T-helper 1 cell treated with Interleukin-12 subunit alpha and Interleukin-12 subunit beta and Interleukin-4 antibody, amounts not matched to agents 30 ng/mL and 1 ng/mL, for 36 hours (primary cell): ENCODE measurements around the gene ACSF2. TPM values are rescaled to one million over a fixed set of nuclear protein-coding genes. Genes with fewer than 3 reads are reported as not detected.

Experiments used
- intact Hi-C: fragments of 100-400 bp; cut with micrococcal nuclease; formaldehyde crosslinking; loops from one replicate; pipeline ENCODE4 v1.15.1; 2024
- total RNA-seq: library from RNA; stranded (reverse); gene quantifications from 2 replicates; pipeline ENCODE4 v1.2.3, GENCODE V29; 2022

The ACSF2 gene
- total RNA-seq, 1 donor from 2014 or later: 18.6 TPM

DNA sequence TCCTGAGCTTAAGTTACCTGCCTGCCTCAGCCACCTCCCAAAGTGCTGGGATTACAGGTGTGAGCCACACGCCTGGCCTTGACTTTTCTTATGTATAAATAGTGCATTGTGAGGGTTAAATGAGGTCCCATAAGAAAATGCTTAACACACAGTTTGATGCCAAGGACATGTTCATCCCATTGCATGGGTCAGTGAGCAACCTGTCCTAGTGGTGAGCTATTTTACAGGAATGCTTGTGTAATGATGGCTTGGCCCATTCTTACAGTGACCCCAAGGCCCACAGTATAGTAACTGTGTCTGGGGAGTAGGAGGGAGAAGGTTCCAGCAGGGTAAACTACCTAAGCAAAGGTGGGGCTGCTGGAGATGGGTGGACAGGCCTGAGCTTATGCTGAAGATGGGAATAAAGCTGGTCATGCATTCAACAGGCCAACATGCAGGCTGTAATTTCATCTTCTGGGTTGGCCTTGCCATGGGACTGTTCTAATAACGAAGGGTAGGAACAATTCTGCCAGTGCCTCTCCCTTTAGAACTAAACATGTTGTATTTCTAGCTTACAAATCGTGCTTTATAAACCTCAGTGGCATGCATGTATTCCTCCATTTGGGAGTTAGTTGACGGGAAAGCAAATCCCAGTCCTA is 6.2 kb downstream of the ACSF2 start:
- intact Hi-C loops: no loop called here

DNA sequence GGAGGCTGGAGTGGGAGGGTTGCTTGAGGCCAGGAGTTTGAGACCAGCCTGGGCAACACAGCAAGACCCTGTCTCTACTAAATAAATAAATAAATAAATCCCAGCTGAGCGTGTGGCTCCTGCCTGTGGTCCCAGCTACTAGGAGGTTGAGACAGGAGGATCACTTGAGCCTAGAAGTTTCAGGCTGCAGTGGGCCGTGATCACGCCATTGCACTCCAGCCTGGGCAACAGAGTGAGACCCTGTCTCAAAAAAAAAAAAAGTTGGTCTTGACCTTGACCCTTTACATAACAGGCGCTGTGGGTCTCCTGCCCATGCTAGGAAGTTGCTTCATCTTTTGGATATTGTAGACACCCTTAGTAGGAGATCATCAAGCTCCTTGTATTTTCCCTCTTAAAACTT is 11.4 kb downstream of the ACSF2 start:
- intact Hi-C loops: no loop called here

DNA sequence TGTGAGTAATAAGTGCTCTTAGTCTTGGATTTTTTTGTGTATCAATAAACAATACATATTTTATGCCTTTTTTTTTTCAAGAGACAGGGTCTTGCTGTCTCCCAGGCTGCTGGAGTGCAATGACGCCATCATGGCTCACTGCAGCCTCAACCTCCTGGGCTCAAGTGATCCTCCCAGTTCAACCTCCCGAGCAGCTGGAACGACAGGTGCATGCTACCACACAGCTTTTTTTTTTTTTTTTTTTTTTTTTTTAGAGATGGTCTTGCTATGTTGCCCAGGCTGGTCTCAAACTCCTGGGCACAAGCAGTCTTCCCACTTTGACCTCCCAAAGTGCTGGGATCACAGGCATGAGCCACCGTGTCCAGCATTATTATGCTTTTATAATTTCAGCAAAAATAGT is 13.0 kb downstream of the ACSF2 start:
- intact Hi-C loops: no loop called here

DNA sequence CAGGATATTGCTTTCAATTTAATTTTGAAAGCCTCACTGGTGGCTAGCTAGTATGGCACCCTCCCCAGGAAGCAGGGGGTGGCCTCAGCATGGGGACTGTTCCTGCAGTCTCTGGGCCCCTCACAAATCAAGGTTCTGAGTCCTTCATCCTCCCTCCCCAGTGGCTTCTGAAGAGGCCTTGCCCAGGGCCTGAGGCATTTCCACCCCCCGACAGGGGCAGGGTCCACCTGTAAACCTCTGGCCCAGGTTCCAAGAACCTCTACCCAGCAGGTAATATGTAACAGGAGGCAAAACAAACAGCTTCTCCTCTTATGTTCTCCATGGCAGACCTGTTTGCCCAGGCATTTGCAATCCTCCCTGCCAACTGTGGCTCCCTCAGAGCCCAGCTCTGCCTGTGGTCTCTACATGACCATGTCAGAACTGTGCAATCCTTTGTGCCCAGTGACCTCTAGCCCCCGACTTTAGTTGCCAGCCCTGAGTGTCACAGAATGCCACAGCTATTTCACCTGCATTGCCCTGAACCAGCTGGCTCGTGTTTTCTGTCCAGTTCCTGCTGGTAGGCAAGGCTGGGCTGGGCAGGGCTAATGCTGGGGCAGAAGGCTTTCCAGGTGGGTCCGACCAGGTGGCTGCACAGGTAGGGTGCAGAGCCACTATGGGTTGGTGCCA is 14.3 kb downstream of the ACSF2 start:
- intact Hi-C loops: no loop called here

DNA sequence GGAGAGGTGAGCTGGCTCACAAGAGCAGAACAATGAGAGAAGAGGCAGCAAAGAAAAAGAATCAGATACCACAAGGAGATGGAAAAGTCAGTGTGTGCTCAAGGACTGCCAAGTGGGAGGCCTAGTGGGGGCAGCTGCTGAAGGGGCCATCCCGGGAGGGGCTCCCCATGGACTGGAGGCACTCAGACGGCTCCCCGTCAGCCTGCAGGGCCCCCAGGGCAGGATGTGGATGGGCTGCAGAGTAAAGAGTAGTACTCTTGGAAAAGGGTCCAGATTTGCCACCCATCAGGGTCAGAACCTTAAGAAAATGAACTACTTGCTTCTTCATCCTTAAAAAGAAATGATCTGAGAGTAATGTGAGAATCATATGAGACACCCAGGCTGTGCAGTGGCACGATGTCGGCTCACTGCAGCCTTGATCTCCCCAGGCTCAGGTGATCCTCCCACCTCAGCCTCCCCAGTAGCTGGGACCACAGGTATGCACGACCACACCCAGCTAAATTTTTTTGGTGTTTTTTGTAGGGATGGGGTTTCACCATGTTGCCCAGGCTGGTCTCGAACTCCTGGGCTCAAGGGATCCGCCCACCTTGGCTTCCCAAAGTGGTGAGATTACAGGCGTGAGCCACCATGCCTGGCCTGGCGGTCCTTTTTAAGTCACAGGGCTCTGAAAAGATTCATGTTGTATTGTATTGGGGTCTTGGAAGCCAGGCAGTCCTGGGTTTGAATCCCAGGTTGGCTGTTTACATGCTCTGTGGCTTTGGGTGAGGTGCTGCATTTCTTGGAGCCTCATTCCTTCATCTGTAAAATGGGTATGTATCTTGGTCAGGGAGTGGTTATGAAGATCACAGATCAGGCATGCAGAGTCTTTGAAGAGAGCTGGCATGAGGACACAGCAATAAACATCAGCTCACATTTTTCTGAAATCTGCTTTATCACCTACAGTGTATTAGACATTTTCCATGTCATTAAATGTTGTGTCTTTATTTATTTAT is 15.1 kb downstream of the ACSF2 start:
- intact Hi-C loops: no loop called here

DNA sequence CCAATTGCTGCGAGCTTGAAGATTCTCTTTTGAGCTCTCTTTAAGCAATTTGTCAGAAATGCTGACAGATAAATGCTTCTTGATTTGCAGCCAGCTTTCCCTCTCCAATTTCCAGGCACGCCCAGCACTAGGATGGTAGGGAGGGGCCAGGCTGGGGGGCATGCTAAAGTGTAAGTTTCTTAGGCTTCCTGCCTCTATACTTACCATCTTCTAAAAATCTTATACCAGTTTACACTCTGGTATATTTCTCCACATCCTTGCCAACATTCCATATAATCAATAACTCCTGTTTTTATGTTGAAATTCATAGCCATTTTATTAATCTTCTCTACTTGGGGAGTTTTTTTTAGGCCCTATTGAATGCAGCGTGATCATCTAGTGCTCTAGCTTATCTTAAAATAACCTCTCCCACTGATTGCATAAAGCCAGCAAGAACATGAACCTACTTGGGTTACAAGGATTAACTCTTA is 17.5 kb downstream of the ACSF2 start:
- intact Hi-C loops: no loop called here

DNA sequence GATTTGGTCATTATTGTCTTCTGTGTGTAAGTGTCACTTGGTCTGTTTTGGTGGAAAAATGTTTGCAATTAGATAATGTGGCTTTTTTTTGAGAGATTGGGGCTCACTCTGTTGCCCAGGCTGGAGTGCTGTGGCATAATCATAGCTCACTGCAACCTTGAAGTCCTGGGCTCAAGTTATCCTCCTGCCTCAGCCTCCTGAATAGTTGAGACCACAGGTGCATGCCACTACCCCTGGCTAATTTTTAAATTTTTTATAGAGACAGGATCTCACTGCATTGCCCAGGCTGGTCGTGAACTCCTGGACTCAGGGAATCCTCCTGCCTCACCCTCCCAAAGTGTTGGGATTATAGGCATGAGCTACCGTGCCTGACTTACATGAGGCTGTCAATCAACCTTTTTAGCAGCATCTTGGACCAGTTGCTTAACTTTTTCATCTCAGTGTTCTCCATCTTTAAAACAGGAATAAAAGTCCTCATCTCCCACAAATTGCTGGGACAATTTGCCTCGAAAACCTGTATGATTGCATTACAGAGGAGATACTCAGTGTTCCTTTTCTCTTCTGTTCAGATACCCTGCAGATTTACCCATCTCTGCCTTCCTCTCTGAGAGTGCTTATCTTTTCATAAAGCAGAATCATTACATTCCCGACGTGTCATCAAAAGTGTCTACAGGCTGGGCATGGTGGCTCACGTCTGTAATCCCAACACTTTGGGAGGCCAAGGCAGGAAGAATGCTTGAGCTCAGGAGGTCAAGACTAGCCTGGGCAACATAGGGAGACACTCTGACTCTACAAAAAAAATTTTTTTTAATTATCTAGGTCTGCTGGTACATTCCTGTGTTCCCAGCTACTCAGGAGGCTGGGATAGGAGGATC is 19.1 kb downstream of the ACSF2 start:
- intact Hi-C loops: no loop called here

DNA sequence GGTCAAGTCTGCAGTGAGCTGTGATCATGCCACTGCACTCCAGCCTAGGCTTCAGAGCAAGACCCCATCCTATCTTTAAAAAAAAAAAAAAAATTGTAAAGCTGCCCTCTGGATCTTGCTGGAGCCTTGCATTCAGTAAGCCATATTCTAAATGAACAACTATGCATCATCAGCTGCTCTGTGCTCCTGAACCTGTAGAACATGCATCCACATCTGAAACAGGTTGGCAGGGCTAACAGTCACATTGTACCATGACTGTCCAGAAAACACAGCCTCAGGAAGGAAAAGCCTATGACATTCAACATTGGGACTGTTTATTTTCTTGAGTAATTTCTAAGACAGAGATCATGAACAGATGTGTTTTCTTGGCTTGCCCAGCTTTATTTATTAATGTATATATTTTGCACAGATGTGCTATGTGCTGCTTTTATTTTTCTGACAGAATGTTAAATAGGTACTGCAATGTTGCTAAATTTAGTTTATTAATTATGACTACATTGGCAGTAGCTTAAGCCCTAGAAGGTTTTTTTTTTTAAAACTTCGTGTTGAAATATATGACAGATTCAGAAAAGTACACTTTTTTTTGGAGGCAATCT is 19.8 kb downstream of the ACSF2 start:
- intact Hi-C loops: no loop called here

DNA sequence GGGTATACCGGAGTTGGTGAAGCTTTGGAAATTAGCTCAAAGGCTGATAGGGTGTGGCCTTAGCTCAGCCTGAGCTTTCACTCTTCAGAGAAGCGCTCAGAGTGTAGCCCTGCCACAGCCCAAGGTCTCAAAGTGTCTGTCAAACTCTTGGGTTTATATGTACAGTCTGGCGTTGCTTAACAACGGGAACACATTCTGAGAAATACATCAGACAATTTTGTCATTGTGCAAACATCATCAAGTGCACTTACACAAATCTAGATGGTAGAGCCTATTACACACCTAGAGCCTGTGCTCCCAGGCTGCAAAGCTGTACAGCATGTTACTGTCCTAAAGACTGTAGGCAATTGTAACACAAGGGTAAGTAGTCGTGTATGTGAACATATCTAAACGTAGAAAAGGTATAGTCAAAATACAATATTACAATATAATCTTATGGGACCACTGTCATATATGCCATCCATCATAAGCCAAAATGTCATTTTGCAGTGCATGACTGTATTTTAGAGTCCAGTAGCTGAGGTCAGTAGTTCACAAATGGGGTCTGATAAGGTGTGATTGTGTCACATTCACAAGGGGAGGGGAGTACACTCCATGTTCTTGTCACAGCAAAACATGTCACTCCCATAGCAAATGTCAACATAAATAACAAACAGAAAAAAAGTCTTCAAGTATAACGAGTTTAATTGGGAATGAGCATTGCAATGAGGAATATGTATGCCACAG is 22.0 kb downstream of the ACSF2 start:
- intact Hi-C loops: no loop called here

DNA sequence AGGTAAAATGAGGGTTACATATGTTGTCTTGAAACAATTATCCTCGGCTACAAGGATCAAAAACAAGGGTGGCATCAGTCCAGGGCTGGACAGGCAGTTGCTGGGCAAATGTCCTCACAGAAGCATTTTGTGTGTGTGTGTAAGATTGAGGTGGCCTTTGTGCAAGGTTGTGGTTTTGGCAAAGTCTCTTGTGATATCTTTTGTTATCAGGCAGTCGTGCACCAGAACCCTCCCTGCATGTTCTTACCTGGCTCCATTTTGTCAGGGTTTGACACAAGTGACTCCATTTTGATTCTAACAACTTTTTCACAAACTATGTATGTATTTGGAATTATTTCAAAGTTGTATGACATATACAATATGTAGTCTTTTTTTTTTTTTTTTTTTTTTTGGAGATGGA is 22.6 kb downstream of the ACSF2 start:
- intact Hi-C loops: no loop called here

DNA sequence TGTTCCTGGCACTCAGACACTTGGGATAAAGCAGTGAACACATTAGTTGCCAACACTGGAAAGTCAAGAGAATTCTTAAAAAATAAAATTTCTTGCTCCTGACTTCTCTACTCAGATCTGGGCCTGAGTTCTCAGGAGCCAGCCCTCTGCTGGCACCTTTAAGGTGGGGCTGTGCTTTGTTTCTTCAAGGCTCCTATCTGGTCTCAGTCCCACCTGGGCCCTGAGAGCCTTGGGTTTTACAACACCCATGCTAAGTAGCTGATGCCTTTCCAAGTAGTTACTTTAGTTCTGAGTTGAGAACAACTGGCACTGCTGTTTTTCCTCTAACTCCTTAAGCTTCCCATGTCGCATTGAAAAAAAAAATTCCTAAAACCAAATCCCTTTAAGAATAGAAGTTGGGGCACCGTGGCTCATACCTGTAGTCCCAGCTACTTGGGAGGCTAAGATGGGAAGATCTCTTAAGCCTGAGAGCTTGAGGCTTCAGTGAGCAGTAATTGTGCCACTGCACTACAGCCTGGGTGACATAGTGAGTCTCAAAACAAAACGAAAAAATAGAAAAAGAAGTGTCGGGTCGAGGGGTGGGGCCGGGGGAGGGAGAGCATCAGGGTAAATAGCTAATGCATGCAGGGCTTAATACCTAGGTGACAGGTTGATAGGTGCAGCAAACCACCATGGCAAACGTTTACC is 26.1 kb downstream of the ACSF2 start:
- intact Hi-C loops: no loop called here

DNA sequence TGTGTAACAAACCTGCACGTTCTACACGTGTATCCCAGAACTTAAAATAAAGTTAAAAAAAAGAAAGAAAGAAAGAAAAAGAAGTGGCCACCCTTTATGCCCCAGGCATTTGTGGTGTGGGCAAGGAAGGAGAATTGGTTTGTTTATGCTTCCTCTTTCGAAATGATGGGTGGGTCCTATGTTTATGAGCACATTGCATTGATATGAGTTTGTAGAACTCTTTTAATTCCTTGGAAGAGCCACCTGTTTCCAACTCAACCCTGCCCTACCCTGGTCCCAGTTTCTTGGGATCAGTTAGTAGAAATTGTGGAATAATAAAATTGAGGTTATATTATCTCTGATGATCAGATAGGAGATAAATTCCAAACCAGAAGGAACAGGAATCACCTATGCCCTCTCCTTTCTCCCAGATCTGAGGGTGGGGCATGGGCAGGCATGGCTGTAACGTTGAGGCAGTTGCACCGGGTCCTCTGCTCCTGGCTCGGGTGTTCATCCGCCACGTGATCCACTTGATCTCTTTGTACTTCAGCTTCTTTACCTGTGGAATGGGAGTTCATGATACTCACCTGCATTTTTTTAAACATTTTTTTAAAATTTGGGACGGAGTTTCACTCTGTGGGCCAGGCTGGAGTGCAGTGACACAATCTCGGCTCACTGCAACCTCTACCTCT is 26.7 kb downstream of the ACSF2 start:
- intact Hi-C loops: no loop called here

DNA sequence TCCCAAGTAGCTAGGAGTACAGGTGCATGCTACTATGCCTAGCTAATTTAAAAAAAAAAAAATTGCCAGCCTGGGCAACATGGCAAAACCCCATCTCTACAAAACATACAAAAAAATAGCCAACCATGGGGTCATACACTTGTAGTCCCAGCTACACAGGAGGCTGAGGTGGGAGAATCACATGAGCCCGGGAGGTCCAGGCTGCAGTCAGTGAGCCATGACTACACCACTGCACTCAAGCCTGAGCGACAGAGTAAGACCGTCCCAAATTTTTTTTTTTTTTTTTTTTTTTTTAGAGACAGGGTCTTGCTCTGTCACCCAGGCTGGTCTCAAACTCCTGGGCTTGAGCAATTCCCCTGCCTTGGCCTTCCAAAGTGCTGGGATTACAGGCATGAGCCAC is 27.9 kb downstream of the ACSF2 start:
- intact Hi-C loops: no loop called here

DNA sequence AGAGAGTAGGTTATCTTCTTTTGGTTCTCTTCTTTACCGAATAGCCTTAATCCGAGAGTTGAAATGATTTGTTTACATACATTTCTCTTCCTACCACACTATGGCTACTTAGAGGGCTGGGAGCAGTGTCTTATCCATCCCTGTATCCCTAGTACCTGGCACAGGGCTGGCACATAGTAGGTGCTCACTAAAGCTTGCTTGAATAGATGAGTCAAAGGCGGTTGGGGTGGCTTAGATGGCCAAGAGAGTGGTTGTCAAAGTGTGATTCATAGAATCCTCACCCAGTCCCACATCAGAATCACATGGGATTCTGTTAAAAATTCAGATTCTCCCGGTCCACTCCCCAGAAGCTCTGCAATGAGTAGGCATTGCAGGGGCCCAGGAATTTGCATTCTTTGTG is 31.6 kb downstream of the ACSF2 start:
- intact Hi-C loops: no loop called here

DNA sequence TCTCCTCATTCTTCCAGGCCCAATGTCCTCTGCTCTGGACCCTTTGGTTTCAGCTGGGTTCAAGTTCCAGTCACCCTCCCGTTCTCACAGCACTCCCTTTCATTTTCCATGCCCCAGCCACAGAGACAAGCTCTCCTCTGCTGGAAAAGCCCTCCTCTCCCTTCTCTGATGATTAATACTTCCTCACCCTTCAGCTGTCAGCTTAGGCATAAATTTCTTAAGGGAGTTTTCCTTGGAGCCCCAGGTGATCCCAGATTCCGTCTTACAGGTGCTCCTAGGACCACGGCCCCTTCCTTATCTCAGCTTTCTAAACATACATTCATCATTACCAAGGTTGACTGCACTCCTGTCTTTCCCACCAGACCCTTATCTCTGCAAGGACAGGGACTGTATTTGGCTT is 32.3 kb downstream of the ACSF2 start:
- intact Hi-C loops: no loop called here

DNA sequence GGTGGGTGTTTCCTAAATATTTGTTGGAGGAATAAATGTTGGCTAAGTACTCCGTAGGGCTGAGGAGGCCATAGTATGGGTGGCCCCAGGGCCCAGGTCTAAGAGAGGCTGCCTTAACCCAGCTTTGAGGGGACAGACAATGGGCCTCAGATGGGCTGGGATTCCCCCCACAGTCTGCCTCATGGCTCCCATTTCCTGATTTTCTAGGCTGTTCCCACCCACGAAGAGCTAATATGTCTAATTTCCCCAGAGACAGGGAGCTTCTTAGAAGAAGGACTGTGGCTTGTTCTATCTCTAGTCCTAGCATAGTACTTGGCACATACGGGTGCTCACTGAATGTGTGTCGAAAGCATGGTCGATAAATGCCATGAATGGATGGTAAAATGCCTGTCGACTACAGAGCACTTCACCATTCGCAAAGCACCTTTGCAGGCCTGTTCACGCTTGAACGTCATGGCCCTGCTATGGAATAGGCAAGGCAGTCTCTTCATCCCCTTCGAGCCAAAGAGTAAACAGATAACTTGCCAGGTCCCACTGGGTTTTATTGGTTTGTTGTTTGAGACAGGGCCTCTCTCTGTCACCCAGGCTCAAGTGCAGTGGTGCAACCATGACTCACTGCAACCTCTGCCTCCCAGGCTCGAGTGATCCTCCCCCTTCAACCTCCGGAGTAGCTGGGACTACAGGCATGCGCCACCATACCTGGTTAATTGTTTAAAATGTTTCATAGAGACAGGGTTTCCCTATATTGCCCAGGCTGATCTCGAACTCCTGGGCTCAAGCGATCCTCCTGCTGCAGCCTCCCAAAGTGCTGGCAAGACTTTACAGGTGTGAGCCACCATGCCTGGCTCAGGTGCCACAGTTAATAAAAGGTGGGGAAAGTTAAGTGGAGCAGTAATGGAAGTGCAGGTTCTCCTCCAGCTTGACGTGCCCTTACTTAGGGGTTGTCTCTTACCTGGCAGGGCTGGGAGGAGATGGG is 33.0 kb downstream of the ACSF2 start:
- intact Hi-C loops: no loop called here

DNA sequence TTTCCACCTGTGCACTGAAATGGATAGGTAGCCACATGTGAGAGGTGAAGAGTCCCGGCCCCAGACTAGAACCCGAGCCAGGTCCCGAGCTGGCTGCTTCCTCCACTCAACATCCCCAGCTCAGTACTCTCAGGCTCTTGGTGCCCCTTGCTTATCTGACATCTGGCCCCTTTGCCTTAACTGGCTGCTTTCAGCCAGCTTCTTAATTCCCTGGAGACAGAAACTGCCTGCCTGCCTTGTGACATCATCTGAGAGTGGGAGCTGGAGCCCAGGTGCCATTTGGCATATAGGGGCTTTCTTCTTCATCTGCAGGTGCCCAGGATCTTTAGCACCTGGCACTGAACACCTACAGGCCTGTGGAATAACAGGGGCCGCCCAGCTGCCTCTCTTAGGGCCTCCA is 33.7 kb downstream of the ACSF2 start:
- intact Hi-C loops: no loop called here
